Mesendoderm (in vitro differentiated cells): ENCODE measurements around the gene MAD1L1.
"Not testable (repeated sequence)": the region's sequence is repeated elsewhere in the genome, so short reads cannot be mapped to it uniquely, and the experiment has no call there.

Experiments used
- DNase-seq: peaks from one replicate; pipeline ENCODE4 v3.0.0; 2013
- H2AK5ac ChIP-seq: 2 replicates; pipeline ENCODE4 v1.6.1; 2013; ENCODE audit warnings: low read length, inconsistent platforms
- H2BK120ac ChIP-seq: 2 replicates; pipeline ENCODE4 v1.6.1; 2013; ENCODE audit warnings: low read depth, mild to moderate bottlenecking, low read length, moderate library complexity, mixed read lengths
- H2BK15ac ChIP-seq: replicated peaks from 2 replicates; pipeline ENCODE4 v1.6.1; 2013; ENCODE audit warnings: low read depth, mild to moderate bottlenecking, moderate library complexity
- H2BK5ac ChIP-seq: 2 replicates; pipeline ENCODE4 v1.6.1; 2013; ENCODE audit warnings: low read length, inconsistent platforms
- H3K18ac ChIP-seq: 2 replicates; pipeline ENCODE4 v1.6.1; 2013; ENCODE audit warnings: mild to moderate bottlenecking, low read length, mixed read lengths
- H3K23ac ChIP-seq: one replicate; pipeline ENCODE4 v1.6.1; 2013; ENCODE audit warnings: low read length
- H3K27ac ChIP-seq: 2 replicates; pipeline ENCODE4 v1.5.1; 2013; ENCODE audit warnings: low read depth, mild to moderate bottlenecking, inconsistent platforms, low read length, moderate library complexity
- H3K27me3 ChIP-seq: 2 replicates; pipeline ENCODE4 v1.6.1; 2013; ENCODE audit warnings: low read length, control low read depth, mild to moderate bottlenecking, inconsistent platforms; ENCODE audit not compliant: insufficient read depth, poor library complexity
- H3K36me3 ChIP-seq: 2 replicates; pipeline ENCODE4 v1.6.1; 2013; ENCODE audit warnings: low read length, inconsistent platforms; ENCODE audit not compliant: control insufficient read depth, insufficient read depth
- H3K4ac ChIP-seq: one replicate; pipeline ENCODE4 v1.6.1; 2013; ENCODE audit warnings: low read depth, mild to moderate bottlenecking, low read length, moderate library complexity
- H3K4me1 ChIP-seq: 2 replicates; pipeline ENCODE4 v1.6.1; 2013; ENCODE audit warnings: low read depth, low read length, inconsistent platforms; ENCODE audit not compliant: control insufficient read depth
- H3K4me2 ChIP-seq: 2 replicates; pipeline ENCODE4 v1.6.1; 2013; ENCODE audit warnings: low read length
- H3K4me3 ChIP-seq: 2 replicates; pipeline ENCODE4 v1.5.1; 2013; ENCODE audit warnings: mild to moderate bottlenecking, low read length
- H3K56ac ChIP-seq: one replicate; pipeline ENCODE4 v1.6.1; 2013; ENCODE audit warnings: low read length
- H3K79me1 ChIP-seq: 2 replicates; pipeline ENCODE4 v1.6.1; 2013; ENCODE audit warnings: low read length, inconsistent platforms
- H3K79me2 ChIP-seq: 2 replicates; pipeline ENCODE4 v1.6.1; 2013; ENCODE audit warnings: mild to moderate bottlenecking, low read length; ENCODE audit not compliant: control insufficient read depth, insufficient read depth
- H3K9ac ChIP-seq: 2 replicates; pipeline ENCODE4 v1.6.1; 2013; ENCODE audit warnings: low read length, inconsistent platforms
- H4K5ac ChIP-seq: one replicate; pipeline ENCODE4 v1.6.1; 2013; ENCODE audit warnings: low read length
- H4K8ac ChIP-seq: one replicate; pipeline ENCODE4 v1.6.1; 2013; ENCODE audit warnings: low read depth, mild to moderate bottlenecking, control low read depth, low read length, moderate library complexity
- WGBS: extraction: QIAGEN DNeasy Blood & Tissue Kit; methylation state at CpG from one replicate; pipeline ENCODE4 v1.1.7; 2013; ENCODE audit warnings: low lambda C conversion rate, missing lambda C conversion rate; ENCODE audit not compliant: insufficient coverage; ENCODE audit errors: extremely low coverage; 5-methylcytosine and 5-hydroxymethylcytosine counted together

Gene MAD1L1

GRCh38 chr7:1881946-1882345 lies 350.8 kb downstream of the MAD1L1 start:
- H3K56ac ChIP-seq, result peak overlapping the region; percentile 65
- H2BK120ac ChIP-seq, result no peak overlapping the region
- no peak overlapping the region for H3K4me2 ChIP-seq
- H3K4me3 ChIP-seq, result no peak overlapping the region
- no peak overlapping the region for H4K5ac ChIP-seq
- H3K36me3 ChIP-seq, result no peaks in the 10 kb centered on the region
- DNase-seq, result no peak
- H3K18ac ChIP-seq, result no peak overlapping the region
- H3K27ac ChIP-seq, result peak overlapping the region; percentile 12
- WGBS, result no CpG with 5 or more reads among the region's 15 CpGs
- H3K4me1 ChIP-seq, result peaks cover 10% of the 10 kb centered on the region
- no peak overlapping the region for H4K8ac ChIP-seq
- peak overlapping the region; percentile 10 for H2BK5ac ChIP-seq
- H2BK15ac ChIP-seq, result no peak overlapping the region
- no peaks in the 10 kb centered on the region for H3K27me3 ChIP-seq
- H3K4ac ChIP-seq, result no peak overlapping the region
- H3K79me2 ChIP-seq, result no peaks in the 10 kb centered on the region
- no peak overlapping the region for H3K23ac ChIP-seq
- no peak overlapping the region for H2AK5ac ChIP-seq
- H3K9ac ChIP-seq, result no peak overlapping the region
- no peaks in the 10 kb centered on the region for H3K79me1 ChIP-seq

- not testable (repeated sequence) for H3K79me2 ChIP-seq, H3K56ac ChIP-seq, H3K27me3 ChIP-seq, H3K9ac ChIP-seq, H4K5ac ChIP-seq, H2BK5ac ChIP-seq, H3K4me1 ChIP-seq, H2AK5ac ChIP-seq, H2BK15ac ChIP-seq, H3K27ac ChIP-seq, DNase-seq, H3K18ac ChIP-seq, H4K8ac ChIP-seq, H3K4ac ChIP-seq, H3K36me3 ChIP-seq, H3K79me1 ChIP-seq, H2BK120ac ChIP-seq, H3K23ac ChIP-seq, H3K4me2 ChIP-seq, H3K4me3 ChIP-seq
- no CpG with 5 or more reads among the region's 6 CpGs for WGBS
Measured at GRCh38 chr7:1876641-1877040, 356.1 kb downstream of the MAD1L1 start.

- H3K79me2 ChIP-seq, H3K18ac ChIP-seq, H3K4me2 ChIP-seq, H4K5ac ChIP-seq, H2BK120ac ChIP-seq, H2AK5ac ChIP-seq, H3K56ac ChIP-seq, H3K27me3 ChIP-seq, H3K36me3 ChIP-seq, H4K8ac ChIP-seq, H3K79me1 ChIP-seq, H3K27ac ChIP-seq, H2BK5ac ChIP-seq, H3K4me1 ChIP-seq, H3K23ac ChIP-seq, H3K4ac ChIP-seq, H3K9ac ChIP-seq, H3K4me3 ChIP-seq, H2BK15ac ChIP-seq: not testable (repeated sequence)
- no CpG with 5 or more reads among the region's 29 CpGs for WGBS
- DNase-seq, result peak; percentile 79
Measured at GRCh38 chr7:1875392-1876199, 357.1 kb downstream of the MAD1L1 start.

GRCh38 chr7:1874590-1875391 lies 358.0 kb downstream of the MAD1L1 start:
- H3K79me1 ChIP-seq, H3K79me2 ChIP-seq, H3K9ac ChIP-seq, H3K4ac ChIP-seq, H3K36me3 ChIP-seq, H3K4me2 ChIP-seq, H3K27ac ChIP-seq, H2AK5ac ChIP-seq, H4K8ac ChIP-seq, H3K4me1 ChIP-seq, H2BK120ac ChIP-seq, DNase-seq, H3K56ac ChIP-seq, H3K4me3 ChIP-seq, H3K23ac ChIP-seq, H3K18ac ChIP-seq, H2BK5ac ChIP-seq, H3K27me3 ChIP-seq, H4K5ac ChIP-seq, H2BK15ac ChIP-seq: not testable (repeated sequence)
- WGBS, result no CpG with 5 or more reads among the region's 21 CpGs

- WGBS, result no CpG with 5 or more reads among the region's 38 CpGs
- Histone ChIP-seq H3K27me3 (no peaks in the 10 kb centered on the region), H4K8ac (no peak overlapping the region)
Measured at GRCh38 chr7:1873857-1874589, 358.7 kb downstream of the MAD1L1 start.

More at GRCh38 chr7:1873857-1874589, 358.7 kb downstream of the MAD1L1 start:
- DNase-seq, result no peak
- Histone ChIP-seq H3K23ac (no peak overlapping the region), H2AK5ac (no peak overlapping the region), H3K79me1 (no peaks in the 10 kb centered on the region), H4K5ac (no peak overlapping the region), H2BK15ac (no peak overlapping the region), H3K36me3 (no peaks in the 10 kb centered on the region), H2BK120ac (no peak overlapping the region), H3K56ac (peak overlapping the region; percentile 34), H3K4me3 (no peak overlapping the region), H3K4me1 (no peaks in the 10 kb centered on the region), H3K79me2 (no peaks in the 10 kb centered on the region), H3K4ac (no peak overlapping the region), H3K18ac (no peak overlapping the region), H2BK5ac (no peak overlapping the region), H3K9ac (no peak overlapping the region), H3K27ac (no peak overlapping the region), H3K4me2 (no peak overlapping the region)
